Vagina (tissue), 2 donors: ENCODE data around the gene PRM3. TPM values are rescaled to one million over a fixed set of nuclear protein-coding genes. Genes with fewer than 3 reads are reported as not detected.

Experiments used
- DNase-seq, 2 donors: peaks; one replicate each; pipeline ENCODE4 v3.0.0-alpha.2; 2017; ENCODE audit errors: extremely low spot score in 2 of 2
- H3K27ac ChIP-seq: fragments of 200-600 bp; sonication (generic); one replicate; pipeline ENCODE4 v1.5.1; 2019
- H3K27me3 ChIP-seq: fragments of 200-600 bp; sonication (generic); one replicate; pipeline ENCODE4 v1.5.1; 2019
- H3K36me3 ChIP-seq, 2 donors: fragments of 200-600 bp; sonication (generic); one replicate each; pipeline ENCODE4 v1.5.1; 2017 to 2019
- H3K4me1 ChIP-seq: fragments of 200-600 bp; sonication (generic); one replicate; pipeline ENCODE4 v1.5.1; 2019
- H3K4me3 ChIP-seq, 2 donors: fragments of 200-600 bp; sonication (generic); 1 replicate in 1 of 2; 2 replicates in 1 of 2; pipeline ENCODE4 v1.5.1; 2016 to 2019
- H3K9me3 ChIP-seq: fragments of 200-600 bp; sonication (generic); one replicate; pipeline ENCODE4 v1.5.1; 2019
- POLR2A ChIP-seq, 2 donors: fragments of 450-650 bp; IDR thresholded peaks; one replicate each; pipeline ENCODE4 v1.6.1; 2017; ENCODE audit warnings: antibody characterized with exemption in 2 of 2, mild to moderate bottlenecking in 2 of 2, moderate library complexity in 2 of 2
- POLR2AphosphoS5 ChIP-seq, 2 donors: sonication (generic); formaldehyde crosslinking; IDR thresholded peaks; one replicate each; pipeline ENCODE4 v1.9.0; 2017; ENCODE audit warnings: antibody characterized with exemption in 2 of 2, mild to moderate bottlenecking in 2 of 2, low read depth in 1 of 2; ENCODE audit not compliant: insufficient read depth in 1 of 2
- intact Hi-C: fragments of 100-400 bp; cut with DNase I; formaldehyde crosslinking; loops from one replicate; pipeline ENCODE4 v1.15.1; 2023
- total RNA-seq: library from RNA; depleted of rRNA; stranded (reverse); fragments of >200 nt; gene quantifications from one replicate; pipeline ENCODE4 v1.2.3, GENCODE V29; 2016
- TF ChIP-seq, protein P1 (sequence below), 3 experiments: fragments of 450-650 bp in 2 of 3; fragments of 200-600 bp in 1 of 3; sonication (generic) in 1 of 3; IDR thresholded peaks; one replicate each; pipeline ENCODE4 v1.5.1; 2017 to 2019; ENCODE audit warnings: antibody characterized with exemption in 3 of 3, mild to moderate bottlenecking in 2 of 3, moderate library complexity in 2 of 3

Gene PRM3
- total RNA-seq, 1 donor from 2014 or later: not detected

DNA sequence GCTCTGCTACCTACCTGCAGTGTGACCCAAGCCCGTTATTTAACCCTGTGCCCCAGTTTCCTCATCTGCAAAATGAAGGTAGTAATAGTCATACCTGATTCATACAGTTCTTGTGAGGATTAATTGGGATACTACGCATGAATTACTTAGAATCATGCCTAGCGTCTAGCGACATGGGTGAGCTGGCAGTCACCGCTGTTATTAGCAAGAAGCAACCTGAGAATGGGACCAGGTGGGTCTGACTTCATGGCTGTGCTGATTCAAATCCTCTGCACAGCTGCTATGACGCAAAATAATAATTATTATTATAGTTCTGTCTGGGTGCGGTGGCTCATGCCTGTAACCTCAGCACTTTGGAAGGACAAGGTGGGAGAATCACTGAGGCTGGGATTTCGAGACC, 25.3 kb downstream of the PRM3 start:
- no peak for DNase-seq
- intact Hi-C loops: loop anchor here (2.0 kb wide), 1 partner anchor 279 kb away; no protein-coding TSS in a partner anchor
- TF ChIP-seq, protein P1, sequence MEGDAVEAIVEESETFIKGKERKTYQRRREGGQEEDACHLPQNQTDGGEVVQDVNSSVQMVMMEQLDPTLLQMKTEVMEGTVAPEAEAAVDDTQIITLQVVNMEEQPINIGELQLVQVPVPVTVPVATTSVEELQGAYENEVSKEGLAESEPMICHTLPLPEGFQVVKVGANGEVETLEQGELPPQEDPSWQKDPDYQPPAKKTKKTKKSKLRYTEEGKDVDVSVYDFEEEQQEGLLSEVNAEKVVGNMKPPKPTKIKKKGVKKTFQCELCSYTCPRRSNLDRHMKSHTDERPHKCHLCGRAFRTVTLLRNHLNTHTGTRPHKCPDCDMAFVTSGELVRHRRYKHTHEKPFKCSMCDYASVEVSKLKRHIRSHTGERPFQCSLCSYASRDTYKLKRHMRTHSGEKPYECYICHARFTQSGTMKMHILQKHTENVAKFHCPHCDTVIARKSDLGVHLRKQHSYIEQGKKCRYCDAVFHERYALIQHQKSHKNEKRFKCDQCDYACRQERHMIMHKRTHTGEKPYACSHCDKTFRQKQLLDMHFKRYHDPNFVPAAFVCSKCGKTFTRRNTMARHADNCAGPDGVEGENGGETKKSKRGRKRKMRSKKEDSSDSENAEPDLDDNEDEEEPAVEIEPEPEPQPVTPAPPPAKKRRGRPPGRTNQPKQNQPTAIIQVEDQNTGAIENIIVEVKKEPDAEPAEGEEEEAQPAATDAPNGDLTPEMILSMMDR (IDR thresholded peaks at IDR 0.05): no peak
- no peak for TF ChIP-seq POLR2A (IDR thresholded peaks at IDR 0.05)
- no peak for TF ChIP-seq POLR2AphosphoS5 (IDR thresholded peaks at IDR 0.05; ENCODE audit: insufficient read depth in 1 of 2, low read depth in 1 of 2)
- Histone ChIP-seq H3K4me1 (peaks cover 7% of the 10 kb centered on the region), H3K27ac (no peak overlapping the region), H3K36me3 (no peaks in the 10 kb centered on the region), H3K4me3 (no peak overlapping the region), H3K9me3 (no peaks in the 10 kb centered on the region), H3K27me3 (no peaks in the 10 kb centered on the region)

GRCh38 chr16:11245988-11246387, 27.4 kb downstream of the PRM3 start:
- no peaks in the 10 kb centered on the region for H3K9me3 ChIP-seq
- H3K4me3 ChIP-seq: no peak overlapping the region
- intact Hi-C loops: no loop called here
- no peak for TF ChIP-seq POLR2A (IDR thresholded peaks at IDR 0.05)
- TF ChIP-seq, protein P1 (IDR thresholded peaks at IDR 0.05): no peak
- no peak for TF ChIP-seq POLR2AphosphoS5 (IDR thresholded peaks at IDR 0.05; ENCODE audit: insufficient read depth in 1 of 2, low read depth in 1 of 2)
- H3K27ac ChIP-seq: no peak overlapping the region
- H3K27me3 ChIP-seq: no peaks in the 10 kb centered on the region
- H3K36me3 ChIP-seq: no peaks in the 10 kb centered on the region
- DNase-seq: no peak
- no peaks in the 10 kb centered on the region for H3K4me1 ChIP-seq

- H3K4me1 ChIP-seq: no peaks in the 10 kb centered on the region
- no peaks in the 10 kb centered on the region for H3K27me3 ChIP-seq
- DNase-seq: no peak
- no peak overlapping the region for H3K4me3 ChIP-seq
- no peaks in the 10 kb centered on the region for H3K9me3 ChIP-seq
- H3K36me3 ChIP-seq: no peaks in the 10 kb centered on the region
- H3K27ac ChIP-seq: no peak overlapping the region
- no peak for TF ChIP-seq POLR2AphosphoS5 (IDR thresholded peaks at IDR 0.05; ENCODE audit: insufficient read depth in 1 of 2, low read depth in 1 of 2)
- TF ChIP-seq, protein P1 (IDR thresholded peaks at IDR 0.05): no peak
- intact Hi-C loops: no loop called here
Measured at GRCh38 chr16:11245222-11245737, 28.1 kb downstream of the PRM3 start.

DNA sequence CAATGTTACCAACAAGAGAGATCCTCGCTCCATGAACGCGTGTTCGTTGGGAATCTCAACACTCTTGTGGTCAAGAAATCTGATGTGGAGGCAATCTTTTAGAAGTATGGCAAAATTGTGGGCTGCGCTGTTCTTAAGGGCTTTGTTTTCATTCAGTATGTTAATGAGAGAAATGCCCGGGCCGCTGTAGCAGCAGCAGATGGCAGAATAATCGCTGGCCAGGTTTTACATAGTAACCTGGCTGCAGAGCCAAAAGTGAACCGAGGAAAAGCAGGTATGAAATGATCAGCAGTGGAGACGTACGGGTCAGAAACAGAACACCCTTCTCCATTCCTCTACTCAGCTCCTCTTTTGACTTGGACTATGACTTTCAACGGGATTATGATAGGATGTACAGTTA, 30.8 kb downstream of the PRM3 start:
- no peak for TF ChIP-seq POLR2AphosphoS5 (IDR thresholded peaks at IDR 0.05; ENCODE audit: insufficient read depth in 1 of 2, low read depth in 1 of 2)
- TF ChIP-seq, protein P1 (IDR thresholded peaks at IDR 0.05): no peak
- no peak for TF ChIP-seq POLR2A (IDR thresholded peaks at IDR 0.05)
- intact Hi-C loops: no loop called here
- H3K4me3 ChIP-seq: no peak overlapping the region
- H3K27me3 ChIP-seq: no peaks in the 10 kb centered on the region
- H3K27ac ChIP-seq: no peak overlapping the region
- no peaks in the 10 kb centered on the region for H3K36me3 ChIP-seq
- no peaks in the 10 kb centered on the region for H3K4me1 ChIP-seq
- no peak for DNase-seq
- H3K9me3 ChIP-seq: no peaks in the 10 kb centered on the region

DNA sequence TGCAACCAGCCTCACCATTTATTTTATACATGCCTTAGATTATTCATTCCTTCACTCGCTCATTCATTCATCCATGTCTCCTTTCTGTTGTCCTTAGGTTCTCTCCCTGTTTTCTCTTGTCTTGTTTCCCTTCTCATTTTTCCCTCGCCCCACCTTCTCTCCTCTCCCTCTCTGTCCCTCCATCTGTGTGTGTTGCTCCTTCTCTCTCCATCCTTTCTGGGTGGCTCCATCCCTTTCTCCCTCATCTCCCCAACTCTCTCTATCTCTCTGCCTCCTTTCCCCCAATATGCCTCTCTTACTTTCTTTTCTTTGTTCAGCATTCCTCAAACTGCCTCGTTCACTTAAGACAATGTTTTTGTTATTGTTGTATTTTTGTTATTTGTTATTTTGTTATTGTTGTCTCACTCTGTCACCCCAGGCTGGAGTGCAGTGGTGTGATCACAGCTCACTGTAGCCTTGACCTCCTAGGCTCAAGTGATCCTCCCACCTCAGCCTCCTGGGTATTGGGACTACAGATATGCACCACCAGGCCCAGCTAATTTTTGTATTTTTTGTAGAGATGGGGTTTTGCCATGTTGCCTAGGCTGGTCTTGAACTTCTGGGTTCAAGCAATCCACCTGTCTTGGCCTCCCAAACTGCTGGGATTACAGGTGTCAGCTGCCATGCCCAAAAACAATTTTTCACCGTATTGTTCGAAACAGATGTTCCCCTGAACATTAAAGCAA, 31.8 kb downstream of the PRM3 start:
- Histone ChIP-seq H3K9me3 (no peaks in the 10 kb centered on the region), H3K4me1 (no peaks in the 10 kb centered on the region), H3K27ac (no peak overlapping the region), H3K36me3 (no peaks in the 10 kb centered on the region), H3K4me3 (no peak overlapping the region), H3K27me3 (no peaks in the 10 kb centered on the region)
- TF ChIP-seq POLR2AphosphoS5 (IDR thresholded peaks at IDR 0.05; ENCODE audit: insufficient read depth in 1 of 2, low read depth in 1 of 2): no peak
- no peak for TF ChIP-seq POLR2A (IDR thresholded peaks at IDR 0.05)
- TF ChIP-seq, protein P1 (IDR thresholded peaks at IDR 0.05): no peak
- intact Hi-C loops: no loop called here
- DNase-seq: no peak
